GM12864 (cell line): Measurements from ENCODE around the gene MTCH2.
"Not testable (repeated sequence)": the region's sequence is repeated elsewhere in the genome, so short reads cannot be mapped to it uniquely, and the experiment has no call there.

Experiments used
- DNase-seq: peaks from one replicate; pipeline ENCODE4 v3.0.0-alpha.2; 2011; ENCODE audit warnings: low read depth
- H3K4me3 ChIP-seq: 2 replicates; pipeline ENCODE4 v1.5.1; 2011; ENCODE audit warnings: mild to moderate bottlenecking, low read depth, low read length, control low read depth
- TF ChIP-seq, protein P1 (sequence below): IDR thresholded peaks from 2 replicates; pipeline ENCODE4 v1.5.1; 2011; ENCODE audit warnings: low read depth, mild to moderate bottlenecking, moderate library complexity, low read length, control low read depth, inconsistent platforms; ENCODE audit errors: missing control alignments

MTCH2 gene

DNA sequence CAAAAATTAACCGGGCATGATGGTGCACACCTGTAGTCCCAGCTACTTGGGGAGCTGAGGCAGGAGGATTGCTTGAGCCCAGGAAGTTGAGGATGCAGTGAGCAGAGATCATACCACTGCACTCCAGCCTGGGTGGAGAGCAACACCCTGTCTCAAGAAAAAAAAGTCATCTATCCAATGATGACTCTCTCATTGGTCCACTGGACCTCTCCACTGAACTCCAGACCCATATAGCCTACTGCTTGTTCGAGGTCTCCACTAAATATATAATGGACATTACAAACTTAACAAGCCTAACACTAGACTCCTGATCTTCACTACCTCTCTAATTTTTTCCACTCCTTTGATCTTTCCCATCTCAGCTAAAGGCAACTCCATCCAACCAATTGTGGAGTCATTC, 33.5 kb upstream of the MTCH2 start:
- H3K4me3 ChIP-seq, result no peak overlapping the region
- no peak for DNase-seq
- TF ChIP-seq, protein P1, sequence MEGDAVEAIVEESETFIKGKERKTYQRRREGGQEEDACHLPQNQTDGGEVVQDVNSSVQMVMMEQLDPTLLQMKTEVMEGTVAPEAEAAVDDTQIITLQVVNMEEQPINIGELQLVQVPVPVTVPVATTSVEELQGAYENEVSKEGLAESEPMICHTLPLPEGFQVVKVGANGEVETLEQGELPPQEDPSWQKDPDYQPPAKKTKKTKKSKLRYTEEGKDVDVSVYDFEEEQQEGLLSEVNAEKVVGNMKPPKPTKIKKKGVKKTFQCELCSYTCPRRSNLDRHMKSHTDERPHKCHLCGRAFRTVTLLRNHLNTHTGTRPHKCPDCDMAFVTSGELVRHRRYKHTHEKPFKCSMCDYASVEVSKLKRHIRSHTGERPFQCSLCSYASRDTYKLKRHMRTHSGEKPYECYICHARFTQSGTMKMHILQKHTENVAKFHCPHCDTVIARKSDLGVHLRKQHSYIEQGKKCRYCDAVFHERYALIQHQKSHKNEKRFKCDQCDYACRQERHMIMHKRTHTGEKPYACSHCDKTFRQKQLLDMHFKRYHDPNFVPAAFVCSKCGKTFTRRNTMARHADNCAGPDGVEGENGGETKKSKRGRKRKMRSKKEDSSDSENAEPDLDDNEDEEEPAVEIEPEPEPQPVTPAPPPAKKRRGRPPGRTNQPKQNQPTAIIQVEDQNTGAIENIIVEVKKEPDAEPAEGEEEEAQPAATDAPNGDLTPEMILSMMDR, result no peak

DNA sequence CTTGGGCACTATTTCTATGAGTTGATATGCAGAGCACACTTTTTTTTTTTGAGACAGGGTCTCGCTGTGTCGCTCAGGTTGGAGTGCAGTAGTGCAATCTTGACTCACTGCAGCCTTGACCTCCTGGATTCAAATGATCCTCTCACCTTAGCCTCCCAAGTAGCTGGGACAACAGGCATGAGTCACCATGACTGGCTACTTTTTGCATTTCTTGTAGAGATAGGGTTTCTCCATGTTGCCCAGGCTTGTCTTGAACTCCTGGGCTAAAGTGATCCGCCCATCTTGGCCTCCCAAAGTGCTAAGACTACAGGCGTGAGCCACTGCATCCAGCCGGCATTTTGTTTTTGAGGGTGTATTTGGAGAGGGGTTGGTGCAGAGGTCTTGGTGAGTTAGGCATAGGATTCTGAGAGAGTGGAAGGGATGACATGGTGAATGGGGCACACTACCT, 29.9 kb upstream of the MTCH2 start:
- no peak for DNase-seq
- no peak overlapping the region for H3K4me3 ChIP-seq
- TF ChIP-seq, protein P1, result no peak

DNA sequence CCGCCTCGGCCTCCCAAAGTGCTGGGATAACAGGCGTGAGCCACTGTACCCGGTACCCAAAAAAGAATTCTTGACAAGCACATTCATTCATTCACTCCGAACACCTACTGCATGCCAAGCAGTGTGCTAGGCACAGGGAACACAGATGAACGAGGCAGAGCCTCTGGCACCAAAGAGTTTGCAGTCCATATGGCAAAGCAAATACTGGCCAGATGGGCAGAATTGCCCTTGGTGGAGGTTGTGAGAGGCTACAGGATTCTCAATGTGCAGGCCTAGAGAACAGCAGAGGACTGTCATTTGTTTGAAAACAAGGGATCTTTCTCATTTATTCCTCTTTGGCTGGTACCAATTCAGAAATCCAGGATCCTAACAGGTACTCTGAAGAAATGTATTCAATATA, 27.5 kb upstream of the MTCH2 start:
- no peak overlapping the region for H3K4me3 ChIP-seq
- TF ChIP-seq, protein P1, result no peak
- no peak for DNase-seq

DNA sequence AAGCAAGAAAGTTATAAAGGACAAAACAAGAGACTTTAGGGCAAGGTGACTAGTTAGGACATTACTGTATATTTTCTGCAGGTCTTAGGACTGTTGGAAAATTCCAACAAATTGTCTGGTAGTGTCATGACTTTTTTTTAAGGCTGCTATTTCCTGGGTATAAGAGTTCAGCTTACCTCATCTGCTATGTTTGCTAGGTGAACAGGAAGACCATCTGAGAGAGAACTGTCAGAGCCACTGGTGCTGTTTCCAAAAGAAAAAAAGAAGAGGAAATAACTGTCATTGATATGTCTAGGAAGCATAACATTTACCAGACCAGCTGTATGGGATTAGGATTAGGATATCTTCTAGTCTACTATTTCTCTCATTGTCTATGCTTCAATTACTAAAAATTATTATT, 26.3 kb upstream of the MTCH2 start:
- H3K4me3 ChIP-seq, result no peak overlapping the region
- TF ChIP-seq, protein P1, result no peak
- no peak for DNase-seq

DNA sequence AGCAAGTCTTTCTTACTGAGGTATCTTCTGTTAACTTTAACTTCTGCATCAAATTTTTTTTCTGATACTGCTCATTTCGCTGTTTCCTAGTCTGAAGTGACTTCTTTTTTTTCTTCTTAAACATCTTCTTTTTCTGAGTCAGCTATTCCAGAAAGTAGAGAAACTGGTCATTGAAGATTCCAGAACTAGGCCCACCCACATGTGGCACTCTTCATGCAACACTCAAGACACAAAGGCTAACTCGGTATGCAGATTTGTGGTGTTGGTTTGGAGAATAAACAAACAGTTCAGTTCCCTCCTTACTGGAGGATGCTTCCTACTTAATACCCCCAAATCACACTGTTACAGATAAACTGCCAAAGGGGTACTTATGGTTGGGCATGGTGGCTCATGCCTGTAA, 25.2 kb upstream of the MTCH2 start:
- H3K4me3 ChIP-seq, result no peak overlapping the region
- no peak for DNase-seq
- TF ChIP-seq, protein P1, result no peak

DNA sequence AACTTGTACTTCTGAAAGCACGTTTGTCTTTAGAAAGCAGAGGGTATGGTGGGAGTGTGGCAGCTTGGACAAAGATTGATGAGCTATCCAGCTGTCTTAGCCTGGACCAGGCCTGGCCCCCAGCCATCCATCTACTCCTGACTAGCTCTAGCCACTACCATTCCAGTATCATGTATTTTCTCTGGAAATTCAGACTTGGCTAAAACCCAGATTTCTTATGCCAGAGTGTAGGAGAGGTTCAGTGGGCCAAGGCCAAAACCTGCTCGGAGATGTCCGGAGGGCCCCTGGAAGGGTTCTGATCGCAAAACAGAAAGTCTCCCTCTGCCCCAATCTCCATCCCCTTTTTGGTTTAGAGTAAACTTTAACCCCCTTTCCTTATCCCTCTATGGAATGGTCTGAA, 24.8 kb upstream of the MTCH2 start:
- H3K4me3 ChIP-seq, result no peak overlapping the region
- TF ChIP-seq, protein P1, result no peak
- DNase-seq, result no peak

DNA sequence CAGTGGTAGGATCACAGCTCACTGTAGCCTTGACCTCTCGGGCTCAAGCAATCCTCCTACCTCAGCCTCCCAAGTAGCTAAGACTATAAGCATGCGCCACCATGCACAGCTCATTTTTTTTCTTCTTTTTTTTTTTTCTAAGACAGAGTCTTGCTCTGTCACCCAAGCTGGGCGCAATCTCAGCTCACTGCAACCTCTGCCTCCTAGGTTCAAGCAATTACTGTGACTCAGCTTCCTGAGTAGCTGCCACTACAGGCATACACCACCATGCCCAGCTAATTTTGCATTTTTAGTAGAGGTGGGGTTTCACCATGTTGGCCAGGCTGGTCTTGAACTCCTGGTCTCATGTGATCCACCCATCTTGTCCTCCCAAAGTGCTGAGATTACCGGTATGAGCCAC, 22.6 kb upstream of the MTCH2 start:
- H3K4me3 ChIP-seq, DNase-seq: not testable (repeated sequence)

DNA sequence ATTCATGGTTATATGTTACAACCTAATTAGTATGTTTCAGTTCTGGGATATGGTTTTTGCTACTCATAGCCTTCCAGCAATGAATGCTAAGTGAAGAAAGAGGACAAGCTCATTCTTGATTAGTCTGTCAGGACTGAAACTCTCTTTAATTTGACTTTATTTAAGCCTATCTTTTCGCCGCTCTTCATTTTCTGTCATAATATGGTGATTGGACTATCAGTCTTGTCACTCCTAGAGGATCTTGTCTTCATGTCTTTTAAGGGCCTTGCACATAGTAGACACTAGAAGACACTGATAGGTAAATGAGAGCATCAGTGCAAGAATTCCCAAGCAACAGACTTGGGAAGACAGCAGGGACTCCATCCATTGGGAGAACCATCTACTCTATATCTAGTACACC, 18.9 kb upstream of the MTCH2 start:
- no peak overlapping the region for H3K4me3 ChIP-seq
- TF ChIP-seq, protein P1, result no peak
- DNase-seq, result no peak
